ENCODE measurements around the gene PKP4.

DNA sequence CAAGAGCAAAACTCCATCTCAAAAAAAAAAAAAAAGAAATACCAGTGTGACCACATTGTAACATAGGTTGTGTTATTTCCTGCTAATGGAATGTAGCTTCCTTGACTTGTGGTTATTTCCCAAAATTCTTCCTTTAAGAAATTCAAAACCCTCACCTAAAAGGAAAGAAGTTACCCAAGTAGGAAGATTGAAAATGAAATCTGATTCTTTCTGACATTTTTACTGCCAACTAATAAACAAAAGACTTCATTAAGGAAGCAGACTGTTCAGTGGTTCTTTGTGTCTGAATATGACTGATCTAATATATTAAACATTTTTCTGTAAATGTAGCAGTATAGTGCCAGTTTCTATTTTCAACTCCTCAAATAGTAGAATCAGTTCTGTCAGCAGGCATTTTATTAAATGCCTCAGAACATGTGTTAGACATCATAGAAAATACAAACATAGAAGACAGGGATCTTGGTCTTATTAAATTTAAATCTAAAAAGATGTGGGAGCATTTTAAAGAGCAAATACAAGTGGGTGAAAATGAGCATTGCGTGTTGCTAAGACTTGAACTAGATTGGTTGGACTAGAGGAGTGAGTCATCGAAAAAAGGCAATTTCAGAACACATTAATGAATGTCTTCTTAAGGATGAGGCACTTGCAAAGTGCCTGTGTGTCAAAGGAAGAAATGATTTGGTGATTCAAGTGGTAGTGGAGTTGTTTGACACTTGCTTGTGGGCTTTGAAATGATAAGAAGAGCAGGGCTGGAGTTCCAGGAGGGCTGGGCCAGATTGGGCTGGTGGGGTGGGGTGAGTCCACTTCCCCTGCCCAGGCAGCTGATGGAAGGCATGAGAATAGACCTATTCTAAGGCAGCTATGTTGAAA is 53.4 kb downstream of the PKP4 start:
- TF ChIP-seq POLR2A (IDR thresholded peaks at IDR 0.05) (no peak), EP300 (IDR thresholded peaks at IDR 0.05) (no peak)
- TF ChIP-seq, protein P1, sequence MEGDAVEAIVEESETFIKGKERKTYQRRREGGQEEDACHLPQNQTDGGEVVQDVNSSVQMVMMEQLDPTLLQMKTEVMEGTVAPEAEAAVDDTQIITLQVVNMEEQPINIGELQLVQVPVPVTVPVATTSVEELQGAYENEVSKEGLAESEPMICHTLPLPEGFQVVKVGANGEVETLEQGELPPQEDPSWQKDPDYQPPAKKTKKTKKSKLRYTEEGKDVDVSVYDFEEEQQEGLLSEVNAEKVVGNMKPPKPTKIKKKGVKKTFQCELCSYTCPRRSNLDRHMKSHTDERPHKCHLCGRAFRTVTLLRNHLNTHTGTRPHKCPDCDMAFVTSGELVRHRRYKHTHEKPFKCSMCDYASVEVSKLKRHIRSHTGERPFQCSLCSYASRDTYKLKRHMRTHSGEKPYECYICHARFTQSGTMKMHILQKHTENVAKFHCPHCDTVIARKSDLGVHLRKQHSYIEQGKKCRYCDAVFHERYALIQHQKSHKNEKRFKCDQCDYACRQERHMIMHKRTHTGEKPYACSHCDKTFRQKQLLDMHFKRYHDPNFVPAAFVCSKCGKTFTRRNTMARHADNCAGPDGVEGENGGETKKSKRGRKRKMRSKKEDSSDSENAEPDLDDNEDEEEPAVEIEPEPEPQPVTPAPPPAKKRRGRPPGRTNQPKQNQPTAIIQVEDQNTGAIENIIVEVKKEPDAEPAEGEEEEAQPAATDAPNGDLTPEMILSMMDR (IDR thresholded peaks at IDR 0.05), result no peak
